A549 (cell line): ENCODE data around the gene RPH3AL.

Source experiments
- CBX8 ChIP-seq: fragments of 200-600 bp; sonication (generic); IDR thresholded peaks from 2 replicates; pipeline ENCODE4 v1.6.1; 2016
- EP300 ChIP-seq, 2 experiments: fragments of >200 bp; sonication (Bioruptor Twin); formaldehyde crosslinking; IDR thresholded peaks; 2 replicates in 1 of 2; 3 replicates in 1 of 2; pipeline ENCODE4 v1.6.1; 2016 to 2017
- PHF8 ChIP-seq: fragments of 200-600 bp; sonication (generic); IDR thresholded peaks from 2 replicates; pipeline ENCODE4 v1.6.1; 2016; ENCODE audit warnings: low read depth, mild to moderate bottlenecking, antibody characterized with exemption, moderate library complexity, borderline replicate concordance
- POLR2A ChIP-seq: IDR thresholded peaks from 2 replicates; pipeline ENCODE4 v1.6.1; 2012; ENCODE audit warnings: mild to moderate bottlenecking, low read length
- POLR2AphosphoS2 ChIP-seq: conservative IDR thresholded peaks from 2 replicates; pipeline ENCODE4 v1.6.1; 2012; ENCODE audit warnings: low read length, improper control_type of control experiment, inconsistent platforms
- RFX5 ChIP-seq: fragments of 450-650 bp; IDR thresholded peaks from 2 replicates; pipeline ENCODE4 v1.7.1; 2014; ENCODE audit warnings: antibody characterized with exemption, mild to moderate bottlenecking, moderate library complexity
- RNF2 ChIP-seq: fragments of 200-600 bp; sonication (generic); IDR thresholded peaks from 2 replicates; pipeline ENCODE4 v1.6.1; 2016; ENCODE audit warnings: low read depth, mild to moderate bottlenecking, antibody characterized with exemption, moderate library complexity, borderline replicate concordance
- SMC3 ChIP-seq: fragments of >200 bp; sonication (Bioruptor Twin); formaldehyde crosslinking; IDR thresholded peaks from 3 replicates; pipeline ENCODE4 v1.6.1; 2018; ENCODE audit warnings: inconsistent platforms
- TP53 ChIP-seq: fragments of 250-450 bp; sonication (Bioruptor Pico); IDR thresholded peaks from 2 replicates; pipeline ENCODE4 v1.5.0; 2021; ENCODE audit warnings: mild to moderate bottlenecking, moderate library complexity
- TF ChIP-seq, protein P1 (sequence below): fragments of >200 bp; sonication (Bioruptor Twin); formaldehyde crosslinking; IDR thresholded peaks from 3 replicates; pipeline ENCODE4 v1.5.1; 2016
- TF ChIP-seq, protein P2 (sequence below): fragments of 200-600 bp; sonication (generic); IDR thresholded peaks from 2 replicates; pipeline ENCODE4 v1.6.1; 2016; ENCODE audit warnings: antibody characterized with exemption, mild to moderate bottlenecking, moderate library complexity
- TF ChIP-seq, protein P3 (sequence below): IDR thresholded peaks from 2 replicates; pipeline ENCODE4 v1.6.1; 2012
- TF ChIP-seq, protein P4 (sequence below): fragments of 150-350 bp; IDR thresholded peaks from 2 replicates; pipeline ENCODE4 v1.6.1; 2014; ENCODE audit warnings: low read depth, mild to moderate bottlenecking, low read length
- TF ChIP-seq, protein P5 (sequence below): fragments of 450-650 bp; IDR thresholded peaks from 2 replicates; pipeline ENCODE4 v1.6.1; 2014; ENCODE audit warnings: antibody characterized with exemption

DNA sequence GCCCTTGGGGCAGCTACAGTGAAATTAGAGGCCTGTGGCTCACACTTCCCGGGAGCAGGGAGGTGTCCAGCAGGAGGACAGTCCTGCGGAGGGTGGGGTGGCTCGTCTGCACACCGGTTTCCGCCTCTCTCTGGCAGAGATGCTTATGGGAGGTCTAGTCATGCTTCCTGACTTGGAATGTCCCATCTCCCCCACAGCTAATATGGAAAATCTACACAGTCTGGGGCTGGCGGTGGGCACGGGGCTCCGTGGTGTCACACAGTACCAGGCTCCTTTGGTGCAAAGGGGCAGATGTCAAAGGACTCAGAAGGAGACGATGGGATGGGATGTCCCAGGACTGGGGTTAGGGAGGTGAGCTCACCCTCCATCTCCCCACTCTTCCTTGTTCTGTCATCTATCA lies 127.1 kb downstream of the RPH3AL start:
- TF ChIP-seq SMC3 (no peak), CBX8 (no peak), RFX5 (no peak), POLR2AphosphoS2 (no peak), TP53 (CRISPR knock-in tag) (no peak), POLR2A (no peak), EP300 (IDR thresholded peaks at IDR 0.05) (no peak), PHF8 (no peak), RNF2 (no peak)
- TF ChIP-seq, protein P1, sequence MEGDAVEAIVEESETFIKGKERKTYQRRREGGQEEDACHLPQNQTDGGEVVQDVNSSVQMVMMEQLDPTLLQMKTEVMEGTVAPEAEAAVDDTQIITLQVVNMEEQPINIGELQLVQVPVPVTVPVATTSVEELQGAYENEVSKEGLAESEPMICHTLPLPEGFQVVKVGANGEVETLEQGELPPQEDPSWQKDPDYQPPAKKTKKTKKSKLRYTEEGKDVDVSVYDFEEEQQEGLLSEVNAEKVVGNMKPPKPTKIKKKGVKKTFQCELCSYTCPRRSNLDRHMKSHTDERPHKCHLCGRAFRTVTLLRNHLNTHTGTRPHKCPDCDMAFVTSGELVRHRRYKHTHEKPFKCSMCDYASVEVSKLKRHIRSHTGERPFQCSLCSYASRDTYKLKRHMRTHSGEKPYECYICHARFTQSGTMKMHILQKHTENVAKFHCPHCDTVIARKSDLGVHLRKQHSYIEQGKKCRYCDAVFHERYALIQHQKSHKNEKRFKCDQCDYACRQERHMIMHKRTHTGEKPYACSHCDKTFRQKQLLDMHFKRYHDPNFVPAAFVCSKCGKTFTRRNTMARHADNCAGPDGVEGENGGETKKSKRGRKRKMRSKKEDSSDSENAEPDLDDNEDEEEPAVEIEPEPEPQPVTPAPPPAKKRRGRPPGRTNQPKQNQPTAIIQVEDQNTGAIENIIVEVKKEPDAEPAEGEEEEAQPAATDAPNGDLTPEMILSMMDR, result no peak
- TF ChIP-seq, protein P2, sequence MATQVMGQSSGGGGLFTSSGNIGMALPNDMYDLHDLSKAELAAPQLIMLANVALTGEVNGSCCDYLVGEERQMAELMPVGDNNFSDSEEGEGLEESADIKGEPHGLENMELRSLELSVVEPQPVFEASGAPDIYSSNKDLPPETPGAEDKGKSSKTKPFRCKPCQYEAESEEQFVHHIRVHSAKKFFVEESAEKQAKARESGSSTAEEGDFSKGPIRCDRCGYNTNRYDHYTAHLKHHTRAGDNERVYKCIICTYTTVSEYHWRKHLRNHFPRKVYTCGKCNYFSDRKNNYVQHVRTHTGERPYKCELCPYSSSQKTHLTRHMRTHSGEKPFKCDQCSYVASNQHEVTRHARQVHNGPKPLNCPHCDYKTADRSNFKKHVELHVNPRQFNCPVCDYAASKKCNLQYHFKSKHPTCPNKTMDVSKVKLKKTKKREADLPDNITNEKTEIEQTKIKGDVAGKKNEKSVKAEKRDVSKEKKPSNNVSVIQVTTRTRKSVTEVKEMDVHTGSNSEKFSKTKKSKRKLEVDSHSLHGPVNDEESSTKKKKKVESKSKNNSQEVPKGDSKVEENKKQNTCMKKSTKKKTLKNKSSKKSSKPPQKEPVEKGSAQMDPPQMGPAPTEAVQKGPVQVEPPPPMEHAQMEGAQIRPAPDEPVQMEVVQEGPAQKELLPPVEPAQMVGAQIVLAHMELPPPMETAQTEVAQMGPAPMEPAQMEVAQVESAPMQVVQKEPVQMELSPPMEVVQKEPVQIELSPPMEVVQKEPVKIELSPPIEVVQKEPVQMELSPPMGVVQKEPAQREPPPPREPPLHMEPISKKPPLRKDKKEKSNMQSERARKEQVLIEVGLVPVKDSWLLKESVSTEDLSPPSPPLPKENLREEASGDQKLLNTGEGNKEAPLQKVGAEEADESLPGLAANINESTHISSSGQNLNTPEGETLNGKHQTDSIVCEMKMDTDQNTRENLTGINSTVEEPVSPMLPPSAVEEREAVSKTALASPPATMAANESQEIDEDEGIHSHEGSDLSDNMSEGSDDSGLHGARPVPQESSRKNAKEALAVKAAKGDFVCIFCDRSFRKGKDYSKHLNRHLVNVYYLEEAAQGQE, result no peak
- TF ChIP-seq, protein P3, sequence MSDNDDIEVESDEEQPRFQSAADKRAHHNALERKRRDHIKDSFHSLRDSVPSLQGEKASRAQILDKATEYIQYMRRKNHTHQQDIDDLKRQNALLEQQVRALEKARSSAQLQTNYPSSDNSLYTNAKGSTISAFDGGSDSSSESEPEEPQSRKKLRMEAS, result no peak
- TF ChIP-seq, protein P4, sequence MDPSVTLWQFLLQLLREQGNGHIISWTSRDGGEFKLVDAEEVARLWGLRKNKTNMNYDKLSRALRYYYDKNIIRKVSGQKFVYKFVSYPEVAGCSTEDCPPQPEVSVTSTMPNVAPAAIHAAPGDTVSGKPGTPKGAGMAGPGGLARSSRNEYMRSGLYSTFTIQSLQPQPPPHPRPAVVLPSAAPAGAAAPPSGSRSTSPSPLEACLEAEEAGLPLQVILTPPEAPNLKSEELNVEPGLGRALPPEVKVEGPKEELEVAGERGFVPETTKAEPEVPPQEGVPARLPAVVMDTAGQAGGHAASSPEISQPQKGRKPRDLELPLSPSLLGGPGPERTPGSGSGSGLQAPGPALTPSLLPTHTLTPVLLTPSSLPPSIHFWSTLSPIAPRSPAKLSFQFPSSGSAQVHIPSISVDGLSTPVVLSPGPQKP, result no peak
- TF ChIP-seq, protein P5, sequence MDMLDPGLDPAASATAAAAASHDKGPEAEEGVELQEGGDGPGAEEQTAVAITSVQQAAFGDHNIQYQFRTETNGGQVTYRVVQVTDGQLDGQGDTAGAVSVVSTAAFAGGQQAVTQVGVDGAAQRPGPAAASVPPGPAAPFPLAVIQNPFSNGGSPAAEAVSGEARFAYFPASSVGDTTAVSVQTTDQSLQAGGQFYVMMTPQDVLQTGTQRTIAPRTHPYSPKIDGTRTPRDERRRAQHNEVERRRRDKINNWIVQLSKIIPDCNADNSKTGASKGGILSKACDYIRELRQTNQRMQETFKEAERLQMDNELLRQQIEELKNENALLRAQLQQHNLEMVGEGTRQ, result no peak
